WTC11 (cell line): Measurements from ENCODE around the gene NKX3-2.

ENCODE experiments used
- CREB1 ChIP-seq: sonication (generic); formaldehyde crosslinking; IDR thresholded peaks from 2 replicates; pipeline ENCODE4 v1.8.0; 2023; ENCODE audit warnings: mild to moderate bottlenecking, missing genetic modification reagents
- TEAD1 ChIP-seq: sonication (generic); formaldehyde crosslinking; IDR thresholded peaks from 2 replicates; pipeline ENCODE4 v1.8.0; 2022; ENCODE audit warnings: mild to moderate bottlenecking, missing genetic modification reagents

GRCh38 chr4:13496605-13497004, 47.7 kb downstream of the NKX3-2 start:
- TF ChIP-seq TEAD1 (CRISPR knock-in tag), result no peak
- no peak for TF ChIP-seq CREB1 (CRISPR knock-in tag)
